GM13976 (cell line): ENCODE data around the gene PHLPP2.

Experiments
- DNase-seq: peaks from one replicate; pipeline ENCODE4 v3.0.0; 2012; ENCODE audit warnings: low spot score
- CTCF ChIP-seq: IDR thresholded peaks from 2 replicates; pipeline ENCODE4 v1.5.1; 2012; ENCODE audit warnings: borderline replicate concordance, mild to moderate bottlenecking; ENCODE audit not compliant: insufficient read depth; ENCODE audit errors: extremely low read depth, missing control alignments, control extremely low read depth
- in situ Hi-C: fragments of 300-500 bp; cut with MboI; formaldehyde crosslinking; loops from one replicate; pipeline ENCODE4 v1.12.0; 2022; ENCODE audit warnings: low sequenced_read_pairs, mixed read lengths, inconsistent platforms; ENCODE audit not compliant: unreplicated experiment

PHLPP2 gene

GRCh38 chr16:71629278-71630016 lies 95.1 kb downstream of the PHLPP2 start:
- DNase-seq: no peak
- in situ Hi-C loops: no loop called here
- TF ChIP-seq CTCF: no peak

GRCh38 chr16:71628810-71629209 lies 95.7 kb downstream of the PHLPP2 start:
- TF ChIP-seq CTCF: no peak
- DNase-seq: no peak
- in situ Hi-C loops: no loop called here

DNA sequence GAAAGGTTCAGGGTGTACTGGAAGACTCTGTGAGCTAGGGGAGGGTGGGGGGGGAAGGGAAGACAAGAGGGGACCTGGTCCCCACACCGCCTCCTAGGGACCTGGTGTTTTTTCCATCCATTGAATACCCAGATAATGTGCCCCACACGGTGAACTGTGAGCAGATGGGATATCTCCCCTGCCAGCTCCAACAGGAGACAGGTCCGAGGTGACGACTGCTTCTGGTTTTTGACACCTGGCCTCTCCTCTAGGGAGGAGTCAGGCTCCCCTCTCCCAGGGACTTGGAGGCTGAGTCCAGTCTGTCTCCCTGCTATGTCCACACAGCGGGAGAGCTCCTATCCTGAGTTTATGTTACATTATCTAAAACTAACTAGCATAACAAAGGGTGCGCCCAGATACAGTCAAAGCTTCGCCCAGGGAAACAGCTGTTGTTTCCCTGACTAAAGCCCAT lies 96.7 kb downstream of the PHLPP2 start:
- in situ Hi-C loops: no loop called here
- DNase-seq: no peak
- no peak for TF ChIP-seq CTCF

- no peak for TF ChIP-seq CTCF
- DNase-seq: no peak
- in situ Hi-C loops: no loop called here
Observed at GRCh38 chr16:71626858-71627213, 97.7 kb downstream of the PHLPP2 start.

GRCh38 chr16:71626018-71626857 lies 98.3 kb downstream of the PHLPP2 start, which contains the start of gene MARVELD3:
MARVELD3 (plus strand) TSS chr16:71626184; CDS start chr16:71626230, 46 bp downstream.
- TF ChIP-seq CTCF: no peak
- DNase-seq: peak; percentile 68
- in situ Hi-C loops: no loop called here

GRCh38 chr16:71625113-71625850 lies 99.2 kb downstream of the PHLPP2 start:
- no peak for DNase-seq
- in situ Hi-C loops: no loop called here
- TF ChIP-seq CTCF: no peak
